HG02642 (cell line): ENCODE data around the gene TEK.
"Not testable (repeated sequence)": the region's sequence is repeated elsewhere in the genome, so short reads cannot be mapped to it uniquely, and the experiment has no call there.

Source experiments
- ATAC-seq: cut with Tn5 transposase; IDR thresholded peaks from one replicate; pipeline ENCODE4 v1.9.1; 2021; ENCODE audit warnings: mild to moderate bottlenecking; ENCODE audit not compliant: unreplicated experiment, poor library complexity

TEK gene

GRCh38 chr9:27108981-27109541 lies at the start of gene TEK:
Gene TEK, plus strand, starts transcription at chr9:27109225. Its CDS starts 366 bp downstream, at chr9:27109591.
- no peak for ATAC-seq

GRCh38 chr9:27059412-27059811 lies 49.6 kb upstream of the TEK start:
- ATAC-seq: no peak

- no peak for ATAC-seq
Observed at GRCh38 chr9:27059907-27060306, 49.1 kb upstream of the TEK start.

GRCh38 chr9:27065288-27065687 lies 43.7 kb upstream of the TEK start:
- no peak for ATAC-seq

- ATAC-seq: no peak
Observed at GRCh38 chr9:27073841-27074728, 34.9 kb upstream of the TEK start.

- no peak for ATAC-seq
Observed at GRCh38 chr9:27078685-27079084, 30.3 kb upstream of the TEK start.

- no peak for ATAC-seq
Observed at GRCh38 chr9:27085456-27085855, 23.6 kb upstream of the TEK start.

- no peak for ATAC-seq
Observed at GRCh38 chr9:27086818-27087680, 22.0 kb upstream of the TEK start.

GRCh38 chr9:27088981-27089380 lies 20.0 kb upstream of the TEK start:
- ATAC-seq: no peak

GRCh38 chr9:27089706-27090105 lies 19.3 kb upstream of the TEK start:
- ATAC-seq: no peak

GRCh38 chr9:27090231-27090630 lies 18.8 kb upstream of the TEK start:
- no peak for ATAC-seq

- ATAC-seq: no peak
Observed at GRCh38 chr9:27090711-27091110, 18.3 kb upstream of the TEK start.

- not testable (repeated sequence) for ATAC-seq
Observed at GRCh38 chr9:27092496-27092895, 16.5 kb upstream of the TEK start.

GRCh38 chr9:27093384-27094067 lies 15.5 kb upstream of the TEK start:
- ATAC-seq: not testable (repeated sequence)

- no peak for ATAC-seq
Observed at GRCh38 chr9:27094640-27095298, 14.3 kb upstream of the TEK start.

GRCh38 chr9:27107241-27107640 lies 1.8 kb upstream of the TEK start:
- ATAC-seq: no peak

- no peak for ATAC-seq
Observed at GRCh38 chr9:27109621-27110020, 596 bp downstream of the TEK start.

GRCh38 chr9:27110181-27110580 lies 1.2 kb downstream of the TEK start:
- ATAC-seq: no peak

GRCh38 chr9:27112235-27112634 lies 3.2 kb downstream of the TEK start:
- no peak for ATAC-seq
